Gastroesophageal sphincter (tissue), 4 donors: Measurements from ENCODE around the gene POLK. TPM values are rescaled to one million over a fixed set of nuclear protein-coding genes. Genes with fewer than 3 reads are reported as not detected.
A peak's percentile ranks its signal among the peaks of the same experiment; 100 is the strongest.
"Not testable (repeated sequence)": the region's sequence is repeated elsewhere in the genome, so short reads cannot be mapped to it uniquely, and the experiment has no call there.

ENCODE experiments used
- ATAC-seq: fragments of 150-250 bp; one replicate; pipeline ENCODE4 v1.9.1; 2016; ENCODE audit warnings: mild to moderate bottlenecking, moderate library complexity
- H3K27ac ChIP-seq, 4 donors: fragments of 200-600 bp; sonication (generic) in 3 of 4; 1 replicate in 3 of 4; 2 replicates in 1 of 4; pipeline ENCODE4 v1.5.1; 2016 to 2019
- H3K27me3 ChIP-seq: fragments of 200-600 bp; sonication (generic); one replicate; pipeline ENCODE4 v1.5.1; 2019
- H3K36me3 ChIP-seq, 2 donors: fragments of 200-600 bp; sonication (generic); one replicate each; pipeline ENCODE4 v1.5.1; 2019; ENCODE audit warnings: control low read depth in 1 of 2
- H3K4me1 ChIP-seq, 3 donors: fragments of 200-600 bp; sonication (generic); 1 replicate in 2 of 3; 2 replicates in 1 of 3; pipeline ENCODE4 v1.5.1; 2016 to 2019; ENCODE audit warnings: control low read depth in 2 of 3
- H3K4me3 ChIP-seq, 2 donors: fragments of 200-600 bp; sonication (generic); one replicate each; pipeline ENCODE4 v1.5.1; 2019; ENCODE audit warnings: mild to moderate bottlenecking in 1 of 2, moderate library complexity in 1 of 2
- H3K9me3 ChIP-seq, 3 donors: fragments of 200-600 bp; sonication (generic); one replicate each; pipeline ENCODE4 v1.5.1; 2017 to 2019; ENCODE audit warnings: control low read depth in 2 of 3
- EP300 ChIP-seq: sonication (generic); formaldehyde crosslinking; IDR thresholded peaks from one replicate; pipeline ENCODE4 v1.6.1; 2017; ENCODE audit warnings: antibody characterized with exemption, mild to moderate bottlenecking
- POLR2A ChIP-seq, 2 donors: fragments of 450-650 bp; IDR thresholded peaks; one replicate each; pipeline ENCODE4 v1.6.1; 2017; ENCODE audit warnings: antibody characterized with exemption in 2 of 2, mild to moderate bottlenecking in 2 of 2, moderate library complexity in 1 of 2
- POLR2AphosphoS5 ChIP-seq: sonication (generic); formaldehyde crosslinking; IDR thresholded peaks from one replicate; pipeline ENCODE4 v1.6.1; 2017; ENCODE audit warnings: antibody characterized with exemption
- WGBS, 2 donors: methylation state at CpG; one replicate each; pipeline ENCODE4 v1.1.5; 2018; ENCODE audit warnings: low coverage in 1 of 2; 5-methylcytosine and 5-hydroxymethylcytosine counted together
- total RNA-seq, 4 donors: library from RNA; depleted of rRNA; stranded (reverse); fragments of >200 nt; gene quantifications; one replicate each; pipeline ENCODE4 v1.1.0, GENCODE V29; 2016
- TF ChIP-seq, protein P1 (sequence below), 4 experiments: fragments of 200-600 bp in 2 of 4; fragments of 450-650 bp in 2 of 4; sonication (generic) in 1 of 4; IDR thresholded peaks; one replicate each; pipeline ENCODE4 v1.5.1; 2017 to 2019; ENCODE audit warnings: antibody characterized with exemption in 4 of 4, mild to moderate bottlenecking in 2 of 4, moderate library complexity in 2 of 4

POLK gene
- total RNA-seq, 4 donors from 2014 or later = 34.7 to 64.4 (median 41.8) TPM

DNA sequence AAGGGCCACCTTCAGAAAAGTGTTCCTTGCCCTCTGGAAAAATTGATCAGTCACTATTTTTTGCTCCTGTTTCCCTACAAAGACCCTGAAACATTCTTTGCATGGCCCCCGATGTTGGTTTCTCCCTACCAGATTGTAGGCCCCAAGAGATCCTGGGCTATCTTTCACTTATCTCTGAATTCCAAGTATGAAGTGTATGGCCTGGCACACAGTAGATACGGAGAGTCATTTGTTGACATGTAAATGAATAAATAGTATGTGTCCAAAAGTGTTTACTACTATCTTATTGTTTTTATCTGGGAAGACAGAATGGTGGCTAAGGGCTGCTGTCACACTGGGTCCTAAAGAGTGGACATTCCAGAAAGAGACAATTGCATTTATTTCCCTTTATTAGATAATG lies 92.1 kb downstream of the POLK start:
- no peak for ATAC-seq
- no peaks in the 10 kb centered on the region for H3K27me3 ChIP-seq
- peaks cover 0 to 33% of the 10 kb centered on the region in 2 donors for H3K36me3 ChIP-seq
- TF ChIP-seq EP300 (no peak), POLR2A (IDR thresholded peaks at IDR 0.05) (no peak), POLR2AphosphoS5 (no peak)
- TF ChIP-seq, protein P1, sequence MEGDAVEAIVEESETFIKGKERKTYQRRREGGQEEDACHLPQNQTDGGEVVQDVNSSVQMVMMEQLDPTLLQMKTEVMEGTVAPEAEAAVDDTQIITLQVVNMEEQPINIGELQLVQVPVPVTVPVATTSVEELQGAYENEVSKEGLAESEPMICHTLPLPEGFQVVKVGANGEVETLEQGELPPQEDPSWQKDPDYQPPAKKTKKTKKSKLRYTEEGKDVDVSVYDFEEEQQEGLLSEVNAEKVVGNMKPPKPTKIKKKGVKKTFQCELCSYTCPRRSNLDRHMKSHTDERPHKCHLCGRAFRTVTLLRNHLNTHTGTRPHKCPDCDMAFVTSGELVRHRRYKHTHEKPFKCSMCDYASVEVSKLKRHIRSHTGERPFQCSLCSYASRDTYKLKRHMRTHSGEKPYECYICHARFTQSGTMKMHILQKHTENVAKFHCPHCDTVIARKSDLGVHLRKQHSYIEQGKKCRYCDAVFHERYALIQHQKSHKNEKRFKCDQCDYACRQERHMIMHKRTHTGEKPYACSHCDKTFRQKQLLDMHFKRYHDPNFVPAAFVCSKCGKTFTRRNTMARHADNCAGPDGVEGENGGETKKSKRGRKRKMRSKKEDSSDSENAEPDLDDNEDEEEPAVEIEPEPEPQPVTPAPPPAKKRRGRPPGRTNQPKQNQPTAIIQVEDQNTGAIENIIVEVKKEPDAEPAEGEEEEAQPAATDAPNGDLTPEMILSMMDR (IDR thresholded peaks at IDR 0.05) = no peak
- H3K4me3 ChIP-seq = no peak overlapping the region
- 83 to 100% methylated on average over 1 to 2 of the region's 2 CpGs for WGBS, 2 donors
- H3K9me3 ChIP-seq = no peaks in the 10 kb centered on the region
- no peaks in the 10 kb centered on the region for H3K4me1 ChIP-seq
- no peak overlapping the region for H3K27ac ChIP-seq

DNA sequence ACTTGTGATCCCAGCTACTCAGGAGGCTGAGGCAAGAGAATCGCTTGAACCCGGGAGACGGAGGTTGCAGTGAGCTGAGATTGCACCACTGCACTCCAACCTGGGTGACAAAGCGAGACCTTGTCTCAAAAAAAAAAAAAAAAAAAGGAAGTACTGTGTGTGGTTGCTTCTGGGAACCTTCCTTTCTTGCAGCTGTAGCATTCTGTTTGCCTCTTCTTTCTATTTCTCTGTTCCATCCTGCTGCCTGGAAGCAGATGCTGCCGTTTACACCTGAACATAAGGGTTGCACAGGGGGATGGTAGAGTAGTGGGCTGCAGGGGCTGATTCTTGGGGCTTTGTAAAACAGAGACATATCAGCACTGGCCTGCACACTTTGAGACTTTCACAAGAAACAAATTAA lies 95.7 kb downstream of the POLK start:
- H3K27ac ChIP-seq = not testable (repeated sequence)
- 90 to 100% methylated on average over 2 to 5 of the region's 5 CpGs for WGBS, 2 donors

DNA sequence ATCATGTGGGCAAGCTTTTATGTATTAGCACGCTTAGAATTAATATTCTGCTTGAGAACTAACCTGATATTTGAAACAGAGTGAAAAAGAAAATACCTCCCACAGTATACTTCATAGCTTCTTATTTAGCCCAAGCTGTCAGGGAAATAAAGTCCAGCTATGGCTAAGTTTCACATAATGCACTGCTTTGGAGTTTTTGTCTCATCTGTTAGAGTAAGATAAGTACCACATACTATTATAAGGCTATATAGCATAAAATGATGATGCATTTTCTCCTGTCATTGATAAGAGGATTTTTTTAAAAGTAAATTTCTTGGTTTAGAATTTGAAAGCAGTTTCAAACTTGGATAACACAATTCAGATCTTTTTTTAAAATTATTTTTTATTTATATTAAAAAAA lies 97.2 kb downstream of the POLK start:
- no peak overlapping the region for H3K4me3 ChIP-seq
- TF ChIP-seq EP300 (no peak), POLR2A (IDR thresholded peaks at IDR 0.05) (no peak), POLR2AphosphoS5 (no peak)
- TF ChIP-seq, protein P1 (IDR thresholded peaks at IDR 0.05) = no peak
- 79 to 82% methylated on average over 1 of the region's 1 CpG for whole genome bisulfite sequencing, 2 donors
- no peaks in the 10 kb centered on the region for H3K36me3 ChIP-seq
- no peaks in the 10 kb centered on the region for H3K9me3 ChIP-seq
- H3K27me3 ChIP-seq = peaks cover 9% of the 10 kb centered on the region
- no peak for ATAC-seq
- H3K27ac ChIP-seq = no peak overlapping the region
- H3K4me1 ChIP-seq = peaks cover 0 to 18% (median 6%) of the 10 kb centered on the region in 3 donors

More for the DNA sequence above, 95.7 kb downstream of the POLK start:
- ATAC-seq, H3K27me3 ChIP-seq, H3K9me3 ChIP-seq, H3K4me3 ChIP-seq, H3K36me3 ChIP-seq: not testable (repeated sequence)
- H3K4me1 ChIP-seq = peaks cover 0 to 18% (median 6%) of the 10 kb centered on the region in 3 donors

DNA sequence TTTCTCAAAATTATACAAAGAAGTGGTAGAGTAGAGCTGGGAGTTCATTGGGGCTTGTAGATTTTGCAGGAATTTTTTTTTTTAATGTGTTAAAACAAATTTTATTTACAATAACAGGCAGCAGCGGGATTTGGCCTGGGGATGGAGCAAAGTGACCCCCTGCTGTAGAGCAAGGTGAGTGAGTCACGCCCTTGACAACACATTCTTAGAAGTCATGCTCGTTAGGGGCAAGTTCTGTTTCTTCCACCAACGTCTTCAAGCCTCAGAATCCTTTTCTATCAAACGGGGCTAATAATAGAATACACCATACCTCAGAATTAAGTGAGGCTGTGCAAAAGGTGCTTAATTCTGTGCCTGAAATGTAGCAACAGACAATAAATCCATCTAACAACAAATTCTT lies 98.5 kb downstream of the POLK start:
- Histone ChIP-seq H3K36me3 (no peaks in the 10 kb centered on the region), H3K4me1 (peaks cover 0 to 18% (median 6%) of the 10 kb centered on the region in 3 donors), H3K27me3 (peaks cover 9% of the 10 kb centered on the region), H3K4me3 (no peak overlapping the region), H3K27ac (no peak overlapping the region), H3K9me3 (no peaks in the 10 kb centered on the region)
- 94 to 96% methylated on average over 4 to 5 of the region's 5 CpGs for WGBS, 2 donors
- TF ChIP-seq POLR2A (IDR thresholded peaks at IDR 0.05) (no peak), EP300 (no peak), POLR2AphosphoS5 (no peak)
- TF ChIP-seq, protein P1 (IDR thresholded peaks at IDR 0.05) = no peak
- no peak for ATAC-seq

GRCh38 chr5:75610859-75611310 lies 99.2 kb downstream of the POLK start:
- Histone ChIP-seq H3K4me1 (peaks cover 0 to 18% (median 6%) of the 10 kb centered on the region in 3 donors), H3K4me3 (peak overlapping the region in 1 of 2 donors; percentile 57)
- not testable (repeated sequence) for H3K9me3 ChIP-seq, H3K27ac ChIP-seq, H3K36me3 ChIP-seq, H3K27me3 ChIP-seq, ATAC-seq
- WGBS, 2 donors = 27 to 48% methylated on average over 7 to 10 of the region's 11 CpGs

- ATAC-seq = peak; percentile 39
- 3 to 9% methylated on average over 6 to 8 of the region's 52 CpGs for WGBS, 2 donors
- no peak for TF ChIP-seq POLR2AphosphoS5
- no peak for TF ChIP-seq POLR2A (IDR thresholded peaks at IDR 0.05)
- TF ChIP-seq, protein P1 (IDR thresholded peaks at IDR 0.05) = no peak
- no peak for TF ChIP-seq EP300
- Histone ChIP-seq H3K27ac (peak within 1 kb of the TSS in 1 of 4 donors; percentile 52), H3K36me3 (no peaks in the 10 kb centered on the region), H3K27me3 (peaks cover 9% of the 10 kb centered on the region), H3K9me3 (no peaks in the 10 kb centered on the region), H3K4me1 (peaks cover 0 to 18% (median 6%) of the 10 kb centered on the region in 3 donors), H3K4me3 (peak within 1 kb of the TSS; percentile 24 to 57)
Observed at GRCh38 chr5:75611311-75612225, 99.9 kb downstream of the POLK start, which contains the start of gene ANKDD1B. Gene ANKDD1B, plus strand, starts transcription at chr5:75611453. Its CDS starts 182 bp downstream, at chr5:75611635.
